GM18498 (cell line): Measurements from ENCODE around the gene RER1.

Experiments used
- ATAC-seq: cut with Tn5 transposase; IDR thresholded peaks from one replicate; pipeline ENCODE4 v1.9.1; 2021; ENCODE audit warnings: mild to moderate bottlenecking, moderate library complexity; ENCODE audit not compliant: unreplicated experiment

The RER1 gene

DNA sequence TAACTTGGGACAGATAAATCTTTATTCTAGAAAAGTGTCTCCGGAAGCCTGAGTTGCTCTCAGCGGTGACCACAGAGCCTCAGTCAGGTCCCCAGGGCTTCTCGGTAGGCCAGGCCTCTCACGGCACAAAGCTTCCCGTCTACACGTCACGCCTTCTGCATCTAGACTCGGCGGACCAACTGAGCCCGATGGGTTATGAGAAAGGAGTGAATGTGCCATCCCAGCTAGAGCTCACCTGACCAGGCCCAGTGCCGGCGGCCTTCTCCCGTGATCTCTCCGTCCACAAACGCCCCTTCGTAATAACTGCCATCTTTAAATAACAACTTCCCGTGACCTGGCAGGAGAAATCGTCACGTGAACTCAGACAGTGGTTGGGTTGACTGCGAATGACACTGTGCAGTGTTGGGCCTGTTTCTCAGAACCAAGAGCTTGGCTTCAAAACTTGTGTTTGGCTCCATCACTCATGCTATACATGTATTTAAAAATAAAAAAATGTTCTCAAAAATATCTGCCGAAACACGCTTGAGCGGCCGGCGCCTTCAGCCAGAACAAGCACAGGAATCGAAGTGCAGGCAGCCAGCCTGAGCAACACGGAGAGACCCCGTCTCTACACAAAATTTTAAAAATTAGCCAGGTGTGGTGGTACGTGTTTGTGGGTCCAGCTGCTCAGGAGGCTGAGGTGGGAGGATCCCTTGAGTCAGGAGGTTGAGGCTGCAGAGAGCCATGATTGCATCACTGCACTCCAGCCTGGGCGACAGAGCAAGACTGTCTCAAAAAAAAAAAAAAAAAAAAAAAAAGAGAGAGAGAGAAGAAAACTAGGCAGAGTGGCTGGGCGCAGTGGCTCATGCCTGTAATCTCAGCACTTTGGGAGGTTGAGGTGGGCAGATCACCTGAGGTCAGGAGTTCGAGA is 3.4 kb upstream of the RER1 start:
- ATAC-seq = no peak

- ATAC-seq = no peak
These were observed 2.0 kb upstream of the RER1 start for GRCh38 chr1:2389644-2390043.

DNA sequence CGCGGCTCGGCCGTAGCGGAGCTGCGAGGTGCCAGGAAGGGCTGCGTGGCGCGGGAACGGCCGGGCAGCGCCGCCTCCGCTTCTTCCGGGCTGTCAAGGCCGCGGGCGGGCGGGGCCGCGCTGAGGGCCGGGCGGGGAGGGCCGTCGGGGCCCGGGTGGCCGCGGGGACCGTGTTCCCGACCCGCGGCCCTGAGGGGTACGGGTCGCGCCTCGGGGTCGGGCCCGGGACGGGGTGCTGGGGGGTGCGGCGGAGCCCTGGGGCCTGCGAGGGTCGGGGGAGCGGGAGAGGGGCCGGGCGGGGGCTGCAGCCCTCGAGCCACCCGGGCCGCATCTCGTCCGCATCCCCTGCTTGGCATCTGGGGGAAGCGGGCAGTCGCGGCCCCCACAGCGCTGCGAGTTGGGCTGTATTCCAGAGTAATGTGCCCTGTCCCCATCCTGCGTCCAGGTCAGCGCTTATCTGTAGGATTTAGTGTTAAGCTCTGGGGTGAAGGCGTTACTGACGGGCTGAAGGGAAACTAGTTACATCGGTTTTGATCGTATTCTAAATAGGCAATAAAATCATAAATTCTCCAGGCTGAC is 379 bp downstream of the RER1 start:
- peak; percentile 24 for ATAC-seq

GRCh38 chr1:2392686-2393085 is 1.0 kb downstream of the RER1 start:
- no peak for ATAC-seq

GRCh38 chr1:2393471-2393877 is 1.8 kb downstream of the RER1 start:
- ATAC-seq = no peak

DNA sequence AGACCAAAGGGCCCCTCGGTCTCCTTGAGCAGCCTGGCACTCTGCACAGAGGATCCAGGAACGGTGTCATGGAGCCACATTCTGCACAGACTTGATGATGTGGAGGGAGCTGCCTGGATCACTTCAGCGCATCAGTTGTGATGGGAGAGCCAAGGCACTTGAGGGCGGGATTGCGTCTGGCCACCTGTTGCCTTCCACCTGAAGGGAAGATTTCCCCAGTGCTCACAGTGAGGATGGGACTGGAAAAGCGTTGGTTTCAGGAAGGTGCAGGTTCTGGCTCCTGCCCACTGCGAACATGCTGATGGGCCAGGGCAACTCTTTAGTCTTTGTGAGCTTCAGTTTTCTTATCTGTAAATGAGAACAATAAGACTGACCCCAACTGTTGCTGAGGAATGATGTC is 2.6 kb downstream of the RER1 start:
- no peak for ATAC-seq

DNA sequence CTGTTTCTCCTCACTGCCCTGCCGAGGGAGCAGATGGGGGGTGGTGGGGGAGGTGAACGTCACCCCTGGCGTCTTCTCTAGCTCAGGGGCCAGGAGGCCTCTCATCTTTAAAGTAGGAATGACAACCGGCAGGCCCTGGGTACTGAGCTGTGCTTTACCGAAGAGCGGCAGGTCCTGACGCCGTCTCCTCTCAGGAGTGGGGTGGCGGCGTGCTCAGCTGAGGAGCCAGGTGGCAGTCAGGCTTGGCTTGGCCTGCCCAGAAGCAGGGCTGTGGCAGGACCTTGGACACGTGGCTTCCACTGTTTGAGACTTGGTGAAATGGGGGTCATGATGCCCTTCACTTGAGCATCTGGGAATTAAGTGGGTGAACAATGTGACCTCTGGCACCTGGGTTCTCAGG is 3.1 kb downstream of the RER1 start:
- no peak for ATAC-seq

DNA sequence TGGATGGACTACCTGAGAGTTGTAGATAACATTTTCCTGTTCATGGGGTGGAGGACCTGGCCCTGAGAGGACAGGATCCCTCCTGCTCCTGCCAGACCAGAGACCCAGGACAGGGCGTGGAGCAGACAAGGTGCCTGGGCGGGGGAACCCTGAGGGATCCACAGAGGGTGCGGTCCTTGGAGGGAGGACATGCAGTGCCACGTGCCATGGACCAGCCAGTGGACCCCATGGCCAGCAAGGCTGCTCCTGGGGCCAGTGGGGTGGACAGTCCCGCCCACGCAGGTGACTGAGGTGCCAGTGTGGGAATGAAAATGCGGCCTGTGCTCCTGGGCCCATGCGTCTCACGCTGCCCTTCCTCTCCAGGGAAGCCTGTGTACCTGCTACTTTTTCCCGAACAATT is 3.6 kb downstream of the RER1 start:
- no peak for ATAC-seq

- ATAC-seq = no peak
These were observed 4.4 kb downstream of the RER1 start for GRCh38 chr1:2396059-2396458.

GRCh38 chr1:2396476-2396875 is 4.8 kb downstream of the RER1 start:
- ATAC-seq = no peak

DNA sequence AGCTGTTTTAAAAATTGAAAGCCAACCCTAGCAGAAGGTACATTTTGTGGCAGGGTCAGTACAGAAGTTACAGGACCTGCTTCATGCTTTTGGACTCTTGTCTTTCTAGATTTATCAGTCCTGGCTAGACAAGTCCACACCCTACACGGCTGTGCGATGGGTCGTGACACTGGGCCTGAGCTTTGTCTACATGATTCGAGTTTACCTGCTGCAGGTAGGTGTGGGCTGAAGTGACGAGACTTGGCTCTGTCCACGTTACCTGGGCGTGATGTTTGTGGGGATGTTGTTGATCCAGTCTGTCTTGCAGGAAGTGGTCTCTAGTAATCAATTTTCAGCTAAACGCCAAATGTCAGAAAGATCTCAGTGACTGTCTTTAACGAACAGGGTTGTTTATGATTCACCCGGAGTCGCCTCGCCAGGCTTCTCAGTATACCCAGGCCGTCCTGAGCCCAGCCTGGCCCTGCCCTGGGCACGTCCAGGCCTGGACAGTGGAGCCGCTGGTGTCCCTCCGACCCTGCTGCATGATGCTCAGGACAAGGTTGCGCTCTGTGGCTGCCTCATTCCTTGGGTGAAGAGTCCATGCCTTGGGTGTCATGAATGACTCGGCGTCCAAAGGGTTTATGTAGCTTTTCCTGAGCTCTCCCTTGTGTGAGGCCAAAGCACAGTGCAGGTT is 5.5 kb downstream of the RER1 start:
- no peak for ATAC-seq

- no peak for ATAC-seq
These were observed 7.2 kb downstream of the RER1 start for GRCh38 chr1:2398871-2399270.

GRCh38 chr1:2399890-2400575 is 8.4 kb downstream of the RER1 start:
- ATAC-seq = no peak

- ATAC-seq = no peak
These were observed 8.9 kb downstream of the RER1 start for GRCh38 chr1:2400576-2400909.

- no peak for ATAC-seq
These were observed 9.5 kb downstream of the RER1 start for GRCh38 chr1:2400950-2401649.

DNA sequence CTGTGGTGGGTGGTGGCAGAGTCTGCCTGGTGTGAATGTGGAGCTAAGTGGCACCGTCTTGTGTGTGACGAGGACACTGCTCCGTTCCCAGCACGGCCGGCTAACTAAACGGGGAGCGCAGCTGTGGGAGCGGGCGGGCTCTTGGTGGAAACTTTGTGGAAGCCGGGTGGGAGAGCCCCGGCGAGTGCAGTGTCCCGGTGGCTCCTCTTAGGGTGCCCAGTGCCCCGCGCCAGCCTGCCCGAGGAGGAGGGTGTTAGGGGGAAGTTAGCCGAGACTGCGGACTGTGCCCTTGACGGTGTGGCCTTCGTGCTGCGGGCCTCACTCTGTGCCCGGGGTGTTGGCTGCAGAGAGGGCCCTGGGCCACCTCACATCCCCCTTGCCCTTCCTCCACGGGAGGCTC is 10.8 kb downstream of the RER1 start:
- ATAC-seq = no peak

- no peak for ATAC-seq
These were observed 11.6 kb downstream of the RER1 start for GRCh38 chr1:2403273-2403672.

GRCh38 chr1:2404142-2404889 is 12.7 kb downstream of the RER1 start:
- ATAC-seq = no peak

DNA sequence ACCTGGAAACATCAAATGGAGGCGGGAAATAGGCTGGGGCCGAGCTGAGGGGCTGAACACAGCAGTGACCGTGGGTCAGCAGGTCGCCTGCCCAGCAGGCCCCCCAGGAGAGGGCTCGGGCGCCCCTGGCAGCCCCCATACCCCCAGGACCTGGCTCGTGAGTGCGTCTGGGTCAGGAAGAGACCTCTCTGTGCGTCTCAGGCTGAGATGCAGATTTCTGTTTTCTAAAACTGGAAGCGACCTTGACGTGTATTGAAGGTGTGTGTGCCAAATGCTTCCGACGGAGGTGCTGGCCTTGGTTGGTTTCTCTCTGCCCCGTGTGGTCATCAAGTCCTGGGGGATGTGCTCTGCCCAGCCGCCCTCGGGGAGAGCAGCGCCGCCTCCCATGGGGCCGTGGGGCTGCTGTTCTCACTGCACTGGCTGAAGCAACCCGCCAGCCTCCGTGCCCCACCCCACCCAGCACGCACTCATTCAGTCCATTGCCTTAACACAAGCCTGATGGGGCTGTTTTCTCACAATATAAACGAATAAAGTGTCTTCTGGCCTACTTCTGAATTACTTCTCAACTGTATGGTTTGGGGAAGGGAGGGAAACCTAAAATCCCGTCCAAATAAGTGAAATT is 13.4 kb downstream of the RER1 start:
- ATAC-seq = no peak
